Non-pigmented ciliary epithelial cell (primary cell): Measurements from ENCODE around the gene METTL15.
"Not testable (repeated sequence)": the region's sequence is repeated elsewhere in the genome, so short reads cannot be mapped to it uniquely, and the experiment has no call there.

ENCODE experiments used
- DNase-seq: peaks from one replicate; pipeline ENCODE4 v3.0.0-alpha.2; 2010; ENCODE audit warnings: low read depth

Gene METTL15

GRCh38 chr11:28110108-28110820 is 2.1 kb downstream of the METTL15 start:
- no peak for DNase-seq

- DNase-seq, result no peak
These were observed 2.6 kb downstream of the METTL15 start for GRCh38 chr11:28110821-28111200.

- DNase-seq, result no peak
These were observed 5.9 kb downstream of the METTL15 start for GRCh38 chr11:28114116-28114515.

- no peak for DNase-seq
These were observed 6.5 kb downstream of the METTL15 start for GRCh38 chr11:28114731-28115130.

GRCh38 chr11:28117712-28118111 is 9.5 kb downstream of the METTL15 start:
- no peak for DNase-seq

GRCh38 chr11:28123151-28123581 is 15.0 kb downstream of the METTL15 start:
- DNase-seq, result no peak

- no peak for DNase-seq
These were observed 24.4 kb downstream of the METTL15 start for GRCh38 chr11:28132548-28132947.

GRCh38 chr11:28133146-28133545 is 25.0 kb downstream of the METTL15 start:
- DNase-seq, result no peak

GRCh38 chr11:28136157-28136556 is 28.0 kb downstream of the METTL15 start:
- not testable (repeated sequence) for DNase-seq

- DNase-seq, result no peak
These were observed 29.2 kb downstream of the METTL15 start for GRCh38 chr11:28137366-28137765.

- DNase-seq, result no peak
These were observed 29.6 kb downstream of the METTL15 start for GRCh38 chr11:28137832-28138231.

GRCh38 chr11:28139841-28140415 is 31.7 kb downstream of the METTL15 start:
- no peak for DNase-seq

- DNase-seq, result no peak
These were observed 32.7 kb downstream of the METTL15 start for GRCh38 chr11:28140689-28141455.

- DNase-seq, result no peak
These were observed 34.5 kb downstream of the METTL15 start for GRCh38 chr11:28142724-28143123.

- no peak for DNase-seq
These were observed 36.6 kb downstream of the METTL15 start for GRCh38 chr11:28144808-28145207.

GRCh38 chr11:28146123-28146751 is 38.0 kb downstream of the METTL15 start:
- peak; percentile 76 for DNase-seq

- no peak for DNase-seq
These were observed 44.6 kb downstream of the METTL15 start for GRCh38 chr11:28152743-28153142.

GRCh38 chr11:28153586-28153985 is 45.4 kb downstream of the METTL15 start:
- DNase-seq, result no peak

- no peak for DNase-seq
These were observed 60.5 kb downstream of the METTL15 start for GRCh38 chr11:28168718-28169117.

GRCh38 chr11:28169816-28170215 is 61.6 kb downstream of the METTL15 start:
- DNase-seq, result peak; percentile 37

GRCh38 chr11:28170759-28171158 is 62.6 kb downstream of the METTL15 start:
- DNase-seq, result no peak

- no peak for DNase-seq
These were observed 68.2 kb downstream of the METTL15 start for GRCh38 chr11:28176351-28176750.

- DNase-seq, result no peak
These were observed 87.3 kb downstream of the METTL15 start for GRCh38 chr11:28195449-28195848.
